ENCODE measurements around the gene DUOXA1.
"Not testable (repeated sequence)": the region's sequence is repeated elsewhere in the genome, so short reads cannot be mapped to it uniquely, and the experiment has no call there.

DUOXA1 gene

GRCh38 chr15:45075440-45076320 is 54.0 kb downstream of the DUOXA1 start:
- H3K9ac ChIP-seq (ENCODE audit: insufficient read length); H3K36me3 ChIP-seq (ENCODE audit: insufficient read depth, low read length); H3K4me3 ChIP-seq; H3K9me3 ChIP-seq (ENCODE audit: low read depth, low read length); DNase-seq (ENCODE audit: low read depth, low spot score); H3K27ac ChIP-seq: not testable (repeated sequence)

GRCh38 chr15:45073602-45074001 is 56.1 kb downstream of the DUOXA1 start:
- H3K9me3 ChIP-seq (ENCODE audit: low read depth, low read length), result not testable (repeated sequence)
- peaks cover 16% of the 10 kb centered on the region for H3K36me3 ChIP-seq (ENCODE audit: insufficient read depth, low read length)

GRCh38 chr15:45069942-45070360 is 59.7 kb downstream of the DUOXA1 start:
- H3K27ac ChIP-seq; H3K9ac ChIP-seq (ENCODE audit: insufficient read length); DNase-seq (ENCODE audit: low read depth, low spot score); H3K9me3 ChIP-seq (ENCODE audit: low read depth, low read length); H3K4me3 ChIP-seq: not testable (repeated sequence)
- H3K36me3 ChIP-seq (ENCODE audit: insufficient read depth, low read length), result peaks cover 26% of the 10 kb centered on the region

More at GRCh38 chr15:45073602-45074001, 56.1 kb downstream of the DUOXA1 start:
- not testable (repeated sequence) for H3K4me3 ChIP-seq; H3K27ac ChIP-seq; H3K9ac ChIP-seq (ENCODE audit: insufficient read length); DNase-seq (ENCODE audit: low read depth, low spot score)
